GM19193 (cell line): ENCODE data around the gene DLK1.

Experiments used
- POLR2A ChIP-seq: IDR thresholded peaks from 4 replicates; pipeline ENCODE4 v1.6.1; 2011; ENCODE audit not compliant: insufficient read depth, insufficient read length; ENCODE audit errors: extremely low read depth

DLK1 gene

GRCh38 chr14:100746326-100746725 is 19.6 kb downstream of the DLK1 start:
- TF ChIP-seq POLR2A: no peak

- TF ChIP-seq POLR2A: no peak
Observed at GRCh38 chr14:100747021-100747586, 20.4 kb downstream of the DLK1 start.

GRCh38 chr14:100747736-100748135 is 21.0 kb downstream of the DLK1 start:
- TF ChIP-seq POLR2A: no peak

GRCh38 chr14:100748403-100748802 is 21.7 kb downstream of the DLK1 start:
- TF ChIP-seq POLR2A: no peak

GRCh38 chr14:100748944-100749343 is 22.3 kb downstream of the DLK1 start:
- no peak for TF ChIP-seq POLR2A

GRCh38 chr14:100749967-100750597 is 23.4 kb downstream of the DLK1 start:
- TF ChIP-seq POLR2A: no peak

- no peak for TF ChIP-seq POLR2A
Observed at GRCh38 chr14:100750762-100751699, 24.3 kb downstream of the DLK1 start.

- no peak for TF ChIP-seq POLR2A
Observed at GRCh38 chr14:100754020-100754419, 27.3 kb downstream of the DLK1 start.

- no peak for TF ChIP-seq POLR2A
Observed at GRCh38 chr14:100755649-100756048, 29.0 kb downstream of the DLK1 start.

- TF ChIP-seq POLR2A: no peak
Observed at GRCh38 chr14:100761481-100761880, 34.8 kb downstream of the DLK1 start.

GRCh38 chr14:100762089-100762515 is 35.4 kb downstream of the DLK1 start:
- TF ChIP-seq POLR2A: no peak

- TF ChIP-seq POLR2A: no peak
Observed at GRCh38 chr14:100762901-100763300, 36.2 kb downstream of the DLK1 start.

GRCh38 chr14:100764471-100765115 is 37.9 kb downstream of the DLK1 start:
- TF ChIP-seq POLR2A: no peak

GRCh38 chr14:100765296-100765695 is 38.6 kb downstream of the DLK1 start:
- TF ChIP-seq POLR2A: no peak

- no peak for TF ChIP-seq POLR2A
Observed at GRCh38 chr14:100765991-100766390, 39.3 kb downstream of the DLK1 start.
